ENCODE results near the gene MAP3K13.
"Not testable (repeated sequence)": the region's sequence is repeated elsewhere in the genome, so short reads cannot be mapped to it uniquely, and the experiment has no call there.

The MAP3K13 gene

DNA sequence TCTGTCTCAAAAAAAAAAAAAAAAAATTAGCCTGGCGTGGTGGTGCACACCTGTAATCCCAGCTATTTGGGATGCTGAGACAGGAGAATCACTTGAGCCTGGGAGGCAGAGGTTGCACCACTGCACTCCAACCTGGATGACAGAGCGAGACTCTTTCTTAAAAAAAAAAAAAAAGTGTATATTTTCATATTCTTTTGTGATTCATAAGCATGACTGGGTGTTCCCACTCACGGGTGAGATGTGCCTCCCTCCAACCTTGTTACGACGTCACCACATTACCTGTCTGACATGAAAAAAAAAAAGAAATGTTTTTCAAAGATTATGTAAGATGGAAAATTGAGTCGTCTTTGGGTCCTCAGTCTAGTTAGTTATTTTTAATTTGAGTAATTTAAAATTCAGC lies 79.1 kb downstream of the MAP3K13 start:
- DNase-seq (ENCODE audit: low spot score), result no peak
- TF ChIP-seq, protein P1, sequence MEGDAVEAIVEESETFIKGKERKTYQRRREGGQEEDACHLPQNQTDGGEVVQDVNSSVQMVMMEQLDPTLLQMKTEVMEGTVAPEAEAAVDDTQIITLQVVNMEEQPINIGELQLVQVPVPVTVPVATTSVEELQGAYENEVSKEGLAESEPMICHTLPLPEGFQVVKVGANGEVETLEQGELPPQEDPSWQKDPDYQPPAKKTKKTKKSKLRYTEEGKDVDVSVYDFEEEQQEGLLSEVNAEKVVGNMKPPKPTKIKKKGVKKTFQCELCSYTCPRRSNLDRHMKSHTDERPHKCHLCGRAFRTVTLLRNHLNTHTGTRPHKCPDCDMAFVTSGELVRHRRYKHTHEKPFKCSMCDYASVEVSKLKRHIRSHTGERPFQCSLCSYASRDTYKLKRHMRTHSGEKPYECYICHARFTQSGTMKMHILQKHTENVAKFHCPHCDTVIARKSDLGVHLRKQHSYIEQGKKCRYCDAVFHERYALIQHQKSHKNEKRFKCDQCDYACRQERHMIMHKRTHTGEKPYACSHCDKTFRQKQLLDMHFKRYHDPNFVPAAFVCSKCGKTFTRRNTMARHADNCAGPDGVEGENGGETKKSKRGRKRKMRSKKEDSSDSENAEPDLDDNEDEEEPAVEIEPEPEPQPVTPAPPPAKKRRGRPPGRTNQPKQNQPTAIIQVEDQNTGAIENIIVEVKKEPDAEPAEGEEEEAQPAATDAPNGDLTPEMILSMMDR (IDR thresholded peaks at IDR 0.05), result no peak
- Histone ChIP-seq H3K27ac (no peak overlapping the region), H3K4me3 (no peak overlapping the region)

- H3K27ac ChIP-seq, result no peak overlapping the region
- H3K4me3 ChIP-seq, result no peak overlapping the region
- TF ChIP-seq, protein P1 (IDR thresholded peaks at IDR 0.05), result no peak
- no peak for DNase-seq (ENCODE audit: low spot score)
Measured at GRCh38 chr3:185444329-185444728, 81.4 kb downstream of the MAP3K13 start.

- DNase-seq (ENCODE audit: low spot score), result no peak
- TF ChIP-seq, protein P1 (IDR thresholded peaks at IDR 0.05), result no peak
- no peak overlapping the region for H3K27ac ChIP-seq
- no peak overlapping the region for H3K4me3 ChIP-seq
Measured at GRCh38 chr3:185448107-185448506, 85.2 kb downstream of the MAP3K13 start.

- H3K27ac ChIP-seq; DNase-seq (ENCODE audit: low spot score); H3K4me3 ChIP-seq: not testable (repeated sequence)
Measured at GRCh38 chr3:185451432-185451831, 88.5 kb downstream of the MAP3K13 start.

DNA sequence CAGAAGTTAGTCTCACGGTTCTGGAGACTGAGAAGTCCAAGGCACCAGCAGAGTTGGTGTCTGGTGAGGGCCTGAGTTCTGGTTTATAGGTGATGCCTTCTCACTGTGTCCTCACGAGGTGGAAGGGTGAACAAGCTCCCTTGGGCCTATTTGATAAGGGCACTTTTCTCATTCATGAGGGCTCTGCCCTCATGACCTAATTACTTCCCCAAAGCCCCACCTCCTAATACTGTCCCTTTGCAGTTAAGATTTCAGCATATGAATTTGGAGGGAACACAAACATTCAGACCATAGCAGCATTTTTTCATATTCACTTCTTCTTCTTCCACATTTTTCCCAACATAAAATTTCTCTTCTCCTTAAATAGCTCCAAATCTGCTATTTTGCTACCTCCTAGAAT lies 94.4 kb downstream of the MAP3K13 start:
- TF ChIP-seq, protein P1 (IDR thresholded peaks at IDR 0.05), result no peak
- Histone ChIP-seq H3K4me3 (no peak overlapping the region), H3K27ac (no peak overlapping the region)
- no peak for DNase-seq (ENCODE audit: low spot score)

DNA sequence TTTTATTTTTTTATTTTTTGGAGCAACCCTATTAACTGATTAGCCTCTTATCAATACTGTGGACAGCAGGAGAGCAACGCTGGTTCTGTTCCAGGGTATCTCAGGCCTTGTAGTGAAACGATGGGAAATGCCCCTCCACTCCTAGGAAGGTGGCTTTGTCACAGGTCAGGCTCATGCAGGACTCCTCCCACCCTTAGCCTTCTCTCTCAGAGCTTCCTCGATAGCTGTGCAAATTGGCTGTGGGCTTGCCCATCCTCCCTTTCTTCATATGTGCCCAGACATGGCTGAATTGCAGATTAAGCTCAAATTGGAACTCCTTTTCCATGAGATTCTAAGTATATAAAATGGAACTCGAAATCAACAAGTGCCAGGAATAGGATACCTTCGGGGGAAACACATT lies 97.4 kb downstream of the MAP3K13 start:
- no peak for DNase-seq (ENCODE audit: low spot score)
- Histone ChIP-seq H3K27ac (no peak overlapping the region), H3K4me3 (no peak overlapping the region)
- TF ChIP-seq, protein P1 (IDR thresholded peaks at IDR 0.05), result no peak

- no peak overlapping the region for H3K4me3 ChIP-seq
- DNase-seq (ENCODE audit: low spot score), result no peak
Measured at GRCh38 chr3:185460719-185461350, 97.9 kb downstream of the MAP3K13 start.

More at GRCh38 chr3:185460719-185461350, 97.9 kb downstream of the MAP3K13 start:
- TF ChIP-seq, protein P1 (IDR thresholded peaks at IDR 0.05), result no peak
- H3K27ac ChIP-seq, result no peak overlapping the region
